Adrenal gland (tissue), 5 donors: Measurements from ENCODE around the gene SECISBP2L.

Source experiments
- CTCF ChIP-seq, 6 experiments: fragments of 450-650 bp in 4 of 6; fragments of 200-600 bp in 2 of 6; sonication (generic) in 1 of 6; IDR thresholded peaks; 1 replicate in 5 of 6; 2 replicates in 1 of 6; pipeline versions ENCODE4 v1.5.1 to v1.8.0; 2016 to 2021; ENCODE audit warnings: antibody characterized with exemption in 6 of 6, mild to moderate bottlenecking in 2 of 6, moderate library complexity in 1 of 6
- POLR2A ChIP-seq, 2 donors: fragments of 450-650 bp; IDR thresholded peaks; one replicate each; pipeline ENCODE4 v1.6.1; 2017; ENCODE audit warnings: antibody characterized with exemption in 2 of 2, mild to moderate bottlenecking in 2 of 2, moderate library complexity in 1 of 2
- donor health status: DM: no; HTN: no; CAD: no.

GRCh38 chr15:49058559-49058958 is 12.3 kb upstream of the SECISBP2L start:
- TF ChIP-seq CTCF (IDR thresholded peaks at IDR 0.05): no peak
- no peak for TF ChIP-seq POLR2A (IDR thresholded peaks at IDR 0.05)
